Nucleus accumbens (tissue), 56 donors: ENCODE measurements around the gene HES4.
"Not testable (repeated sequence)": the region's sequence is repeated elsewhere in the genome, so short reads cannot be mapped to it uniquely, and the experiment has no call there.

Source experiments
- DNase-seq, 56 donors: peaks; one replicate each; lab custom pipeline; 2025; lab: John Stamatoyannopoulos, UW

Gene HES4

GRCh38 chr1:981491-981954 lies 18.4 kb downstream of the HES4 start:
- no peak for DNase-seq

- DNase-seq = no peak
These were observed 19.1 kb downstream of the HES4 start for GRCh38 chr1:980602-981395.

GRCh38 chr1:980137-980571 lies 19.7 kb downstream of the HES4 start:
- no peak for DNase-seq

GRCh38 chr1:979744-980072 lies 20.2 kb downstream of the HES4 start:
- no peak for DNase-seq

GRCh38 chr1:978835-979743 lies 20.8 kb downstream of the HES4 start:
- DNase-seq = no peak

- DNase-seq = no peak
These were observed 21.6 kb downstream of the HES4 start for GRCh38 chr1:978069-978834.

- not testable (repeated sequence) for DNase-seq
These were observed 23.1 kb downstream of the HES4 start for GRCh38 chr1:976791-977190.

- peak in 8 of 56 donors; percentile 5 to 41 (median 12) for DNase-seq
These were observed 23.8 kb downstream of the HES4 start for GRCh38 chr1:975896-976683.

GRCh38 chr1:975365-975764 lies 24.5 kb downstream of the HES4 start:
- no peak for DNase-seq

- no peak for DNase-seq
These were observed 25.1 kb downstream of the HES4 start for GRCh38 chr1:974687-975328.

GRCh38 chr1:974293-974640 lies 25.6 kb downstream of the HES4 start:
- no peak for DNase-seq

GRCh38 chr1:973459-974292 lies 26.2 kb downstream of the HES4 start:
- no peak for DNase-seq

GRCh38 chr1:972726-973458 lies 27.0 kb downstream of the HES4 start:
- DNase-seq = no peak

GRCh38 chr1:971751-972506 lies 28.0 kb downstream of the HES4 start:
- DNase-seq = no peak

- DNase-seq = no peak
These were observed 28.7 kb downstream of the HES4 start for GRCh38 chr1:970973-971730.

- no peak for DNase-seq
These were observed 29.5 kb downstream of the HES4 start for GRCh38 chr1:970242-970972.
